ENCODE measurements around the gene YWHAG. TPM values are rescaled to one million over a fixed set of nuclear protein-coding genes. Genes with fewer than 3 reads are reported as not detected.

YWHAG gene
- total and polyA plus RNA-seq, 2 of the 13 experiments (the other 11 are each of a cell fraction or from before 2014, with no cell fraction given) = 36.9 to 67.5 TPM

DNA sequence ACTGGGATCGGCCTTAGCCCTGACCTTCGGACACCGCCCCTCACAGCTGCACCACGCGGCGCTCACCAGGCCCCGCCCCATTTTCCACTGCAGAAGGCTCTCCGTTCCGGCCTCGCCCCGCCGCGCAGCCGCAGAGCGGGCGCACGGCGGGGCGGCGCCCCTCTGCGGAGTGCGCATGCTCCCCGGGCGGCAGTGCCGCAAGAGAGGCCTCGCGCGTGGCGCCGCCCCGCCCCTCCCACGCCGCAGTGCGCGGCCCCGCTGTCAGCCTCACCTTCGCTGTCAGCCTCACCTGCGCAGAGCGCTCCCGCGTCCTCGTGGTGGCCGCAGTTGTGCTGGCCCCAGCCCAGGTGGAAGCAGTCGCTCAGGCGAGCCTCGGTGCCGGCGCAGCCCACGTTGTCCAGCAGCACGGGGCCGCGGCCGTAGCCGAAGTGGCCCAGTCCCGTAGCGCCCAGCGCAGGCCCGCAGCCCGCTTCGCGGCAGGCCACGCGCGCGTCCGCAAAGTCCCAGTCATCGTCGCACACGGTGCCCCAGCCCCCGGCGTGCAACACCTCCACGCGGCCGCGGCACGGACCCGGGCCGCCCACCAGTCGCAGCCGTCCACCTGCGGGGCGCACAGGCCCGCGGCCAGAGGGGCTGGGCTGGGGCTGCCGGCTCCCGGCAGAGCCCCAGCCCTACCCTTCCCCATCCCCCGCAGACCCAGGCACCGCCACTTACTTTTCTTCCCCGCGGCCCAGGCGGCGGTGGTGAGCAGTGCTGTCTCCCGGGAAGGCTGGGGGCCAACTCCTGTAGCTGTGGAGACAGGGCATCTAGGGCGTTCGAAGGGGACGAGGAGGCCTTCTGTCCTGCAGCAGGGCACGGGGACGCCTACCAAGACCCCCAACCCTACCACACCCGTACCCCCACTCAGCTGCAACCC lies 34.6 kb upstream of the YWHAG start (continued):
- TF ChIP-seq ZBTB1 (CRISPR knock-in tag; IDR thresholded peaks at IDR 0.05; ENCODE audit: borderline replicate concordance) = no peak
- TF ChIP-seq SP2 (CRISPR knock-in tag; IDR thresholded peaks at IDR 0.05) = peak; percentile 38; the same call in 1 of the 2 replicates
- TF ChIP-seq ZNF792 (CRISPR knock-in tag; IDR thresholded peaks at IDR 0.05) = no peak; the same call in 1 of the 2 replicates
- TF ChIP-seq, protein P1, sequence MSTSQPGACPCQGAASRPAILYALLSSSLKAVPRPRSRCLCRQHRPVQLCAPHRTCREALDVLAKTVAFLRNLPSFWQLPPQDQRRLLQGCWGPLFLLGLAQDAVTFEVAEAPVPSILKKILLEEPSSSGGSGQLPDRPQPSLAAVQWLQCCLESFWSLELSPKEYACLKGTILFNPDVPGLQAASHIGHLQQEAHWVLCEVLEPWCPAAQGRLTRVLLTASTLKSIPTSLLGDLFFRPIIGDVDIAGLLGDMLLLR (CRISPR knock-in tag; IDR thresholded peaks at IDR 0.05) = peak; percentile 89
- no peak for TF ChIP-seq ZNF335 (CRISPR knock-in tag; IDR thresholded peaks at IDR 0.05)
- TF ChIP-seq ZBTB38 (CRISPR knock-in tag; IDR thresholded peaks at IDR 0.05) = peak; percentile 54; the same call in 1 of the 2 replicates
- 0 out of 2 replicates have a peak, but pooled peaks have one; percentile 45 for TF ChIP-seq TFE3 (CRISPR knock-in tag; IDR thresholded peaks at IDR 0.05)
- TF ChIP-seq BORCS8-MEF2B (CRISPR knock-in tag; IDR thresholded peaks at IDR 0.05) = peak; percentile 67; the same call in 1 of the 2 replicates
- TF ChIP-seq CAMTA2 (CRISPR knock-in tag; IDR thresholded peaks at IDR 0.05; ENCODE audit: borderline replicate concordance) = no peak
- peak; percentile 28; the same call in 1 of the 2 replicates for TF ChIP-seq BHLHE40 (IDR thresholded peaks at IDR 0.05; ENCODE audit: low read length)
- TF ChIP-seq ZKSCAN1 (IDR thresholded peaks at IDR 0.05; ENCODE audit: low read length) = no peak
- TF ChIP-seq RBFOX2 (IDR thresholded peaks at IDR 0.05; ENCODE audit: low read depth, low read length) = peak; percentile 96
- TF ChIP-seq, protein P2, sequence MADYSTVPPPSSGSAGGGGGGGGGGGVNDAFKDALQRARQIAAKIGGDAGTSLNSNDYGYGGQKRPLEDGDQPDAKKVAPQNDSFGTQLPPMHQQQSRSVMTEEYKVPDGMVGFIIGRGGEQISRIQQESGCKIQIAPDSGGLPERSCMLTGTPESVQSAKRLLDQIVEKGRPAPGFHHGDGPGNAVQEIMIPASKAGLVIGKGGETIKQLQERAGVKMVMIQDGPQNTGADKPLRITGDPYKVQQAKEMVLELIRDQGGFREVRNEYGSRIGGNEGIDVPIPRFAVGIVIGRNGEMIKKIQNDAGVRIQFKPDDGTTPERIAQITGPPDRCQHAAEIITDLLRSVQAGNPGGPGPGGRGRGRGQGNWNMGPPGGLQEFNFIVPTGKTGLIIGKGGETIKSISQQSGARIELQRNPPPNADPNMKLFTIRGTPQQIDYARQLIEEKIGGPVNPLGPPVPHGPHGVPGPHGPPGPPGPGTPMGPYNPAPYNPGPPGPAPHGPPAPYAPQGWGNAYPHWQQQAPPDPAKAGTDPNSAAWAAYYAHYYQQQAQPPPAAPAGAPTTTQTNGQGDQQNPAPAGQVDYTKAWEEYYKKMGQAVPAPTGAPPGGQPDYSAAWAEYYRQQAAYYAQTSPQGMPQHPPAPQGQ (CRISPR knock-in tag; IDR thresholded peaks at IDR 0.05; ENCODE audit: borderline replicate concordance) = no peak
- no peak for TF ChIP-seq ZNF510 (CRISPR knock-in tag; IDR thresholded peaks at IDR 0.05; ENCODE audit: low read depth)
- no peak; the same call in 1 of the 2 replicates for TF ChIP-seq GATAD2A (CRISPR knock-in tag; IDR thresholded peaks at IDR 0.05)
- TF ChIP-seq TRIM24 (CRISPR knock-in tag; IDR thresholded peaks at IDR 0.05) = no peak
- TF ChIP-seq ZNF256 (CRISPR knock-in tag; conservative IDR thresholded peaks at IDR 0.05) = no peak
- TF ChIP-seq ZNF253 (CRISPR knock-in tag; IDR thresholded peaks at IDR 0.05; ENCODE audit: borderline replicate concordance) = no peak; the same call in 1 of the 2 replicates
- TF ChIP-seq SMAD9 (CRISPR knock-in tag; IDR thresholded peaks at IDR 0.05) = no peak
- no peak for TF ChIP-seq NR2F6 (IDR thresholded peaks at IDR 0.05)
- peak; percentile 80; the same call in 1 of the 2 replicates for TF ChIP-seq NR2F6 (CRISPR knock-in tag; IDR thresholded peaks at IDR 0.05)
- TF ChIP-seq, protein P3, sequence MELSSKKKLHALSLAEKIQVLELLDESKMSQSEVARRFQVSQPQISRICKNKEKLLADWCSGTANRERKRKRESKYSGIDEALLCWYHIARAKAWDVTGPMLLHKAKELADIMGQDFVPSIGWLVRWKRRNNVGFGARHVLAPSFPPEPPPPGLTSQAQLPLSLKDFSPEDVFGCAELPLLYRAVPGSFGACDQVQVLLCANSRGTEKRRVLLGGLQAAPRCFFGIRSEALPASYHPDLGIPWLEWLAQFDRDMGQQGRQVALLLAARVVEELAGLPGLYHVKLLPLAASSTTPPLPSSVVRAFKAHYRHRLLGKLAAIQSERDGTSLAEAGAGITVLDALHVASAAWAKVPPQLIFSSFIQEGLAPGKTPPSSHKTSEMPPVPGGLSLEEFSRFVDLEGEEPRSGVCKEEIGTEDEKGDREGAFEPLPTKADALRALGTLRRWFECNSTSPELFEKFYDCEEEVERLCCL (CRISPR knock-in tag; IDR thresholded peaks at IDR 0.05; ENCODE audit: borderline replicate concordance) = no peak
- peak; percentile 93; the same call in 1 of the 2 replicates for TF ChIP-seq CHCHD3 (CRISPR knock-in tag; IDR thresholded peaks at IDR 0.05)
